ENCODE data around the gene COL8A1.

GRCh38 chr3:99755831-99756230 is 117.4 kb downstream of the COL8A1 start:
- TF ChIP-seq CTCF (conservative IDR thresholded peaks at IDR 0.05): no peak
- TF ChIP-seq ZFX (IDR thresholded peaks at IDR 0.05): no peak

Measured in C4-2B (cell line).